Measurements from ENCODE around the gene TCERG1L.

The TCERG1L gene

DNA sequence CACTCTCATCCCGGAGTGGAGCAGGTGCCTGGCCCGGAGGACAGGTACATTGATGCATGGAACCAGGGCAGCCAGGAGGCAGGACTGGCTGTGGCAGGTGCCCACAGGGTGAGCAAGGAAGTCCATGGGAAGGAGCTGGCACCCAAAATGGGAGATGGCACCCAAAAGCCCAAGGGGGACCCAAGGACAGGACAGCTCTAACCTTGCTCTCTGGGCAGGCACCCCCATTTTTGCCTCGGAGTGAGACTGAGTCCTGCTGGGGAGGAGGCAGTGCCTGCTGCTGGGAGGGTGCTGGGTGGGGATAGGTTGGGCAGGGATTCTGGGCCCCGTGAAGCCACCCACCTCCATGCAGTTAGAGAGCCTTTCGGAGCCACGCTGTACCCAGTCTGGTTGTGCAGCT, 234.5 kb downstream of the TCERG1L start:
- Histone ChIP-seq H3F3A (ENCODE audit: insufficient read depth) (no peaks in the 10 kb centered on the region), H3K36me3 (ENCODE audit: low read length) (no peaks in the 10 kb centered on the region), H3K27me3 (ENCODE audit: low read length) (no peaks in the 10 kb centered on the region), H3K4me2 (ENCODE audit: low read depth, low read length, poor library complexity, severe bottlenecking) (no peak overlapping the region), H3K9me2 (replicated peaks; ENCODE audit: insufficient read depth, low read length) (no peaks in the 10 kb centered on the region), H2AFZ (ENCODE audit: low read depth, low read length, severe bottlenecking) (no peak overlapping the region), H3K79me2 (ENCODE audit: insufficient read depth, low read length) (no peaks in the 10 kb centered on the region), H4K20me1 (ENCODE audit: low read depth, low read length) (no peaks in the 10 kb centered on the region), H3K4me3 (ENCODE audit: insufficient read depth, low read length, poor library complexity, severe bottlenecking) (no peak overlapping the region), H3K9me3 (ENCODE audit: insufficient read depth, low read length) (no peaks in the 10 kb centered on the region), H3K27ac (ENCODE audit: low read depth, low read length) (no peak overlapping the region), H3K9ac (ENCODE audit: low read length) (no peak overlapping the region)
- TF ChIP-seq EZH2phosphoT487 (conservative IDR thresholded peaks at IDR 0.05; ENCODE audit: low read length) = no peak
- TF ChIP-seq, protein P1, sequence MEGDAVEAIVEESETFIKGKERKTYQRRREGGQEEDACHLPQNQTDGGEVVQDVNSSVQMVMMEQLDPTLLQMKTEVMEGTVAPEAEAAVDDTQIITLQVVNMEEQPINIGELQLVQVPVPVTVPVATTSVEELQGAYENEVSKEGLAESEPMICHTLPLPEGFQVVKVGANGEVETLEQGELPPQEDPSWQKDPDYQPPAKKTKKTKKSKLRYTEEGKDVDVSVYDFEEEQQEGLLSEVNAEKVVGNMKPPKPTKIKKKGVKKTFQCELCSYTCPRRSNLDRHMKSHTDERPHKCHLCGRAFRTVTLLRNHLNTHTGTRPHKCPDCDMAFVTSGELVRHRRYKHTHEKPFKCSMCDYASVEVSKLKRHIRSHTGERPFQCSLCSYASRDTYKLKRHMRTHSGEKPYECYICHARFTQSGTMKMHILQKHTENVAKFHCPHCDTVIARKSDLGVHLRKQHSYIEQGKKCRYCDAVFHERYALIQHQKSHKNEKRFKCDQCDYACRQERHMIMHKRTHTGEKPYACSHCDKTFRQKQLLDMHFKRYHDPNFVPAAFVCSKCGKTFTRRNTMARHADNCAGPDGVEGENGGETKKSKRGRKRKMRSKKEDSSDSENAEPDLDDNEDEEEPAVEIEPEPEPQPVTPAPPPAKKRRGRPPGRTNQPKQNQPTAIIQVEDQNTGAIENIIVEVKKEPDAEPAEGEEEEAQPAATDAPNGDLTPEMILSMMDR (IDR thresholded peaks at IDR 0.05; ENCODE audit: insufficient read depth, low read length, poor library complexity, severe bottlenecking) = no peak

DNA sequence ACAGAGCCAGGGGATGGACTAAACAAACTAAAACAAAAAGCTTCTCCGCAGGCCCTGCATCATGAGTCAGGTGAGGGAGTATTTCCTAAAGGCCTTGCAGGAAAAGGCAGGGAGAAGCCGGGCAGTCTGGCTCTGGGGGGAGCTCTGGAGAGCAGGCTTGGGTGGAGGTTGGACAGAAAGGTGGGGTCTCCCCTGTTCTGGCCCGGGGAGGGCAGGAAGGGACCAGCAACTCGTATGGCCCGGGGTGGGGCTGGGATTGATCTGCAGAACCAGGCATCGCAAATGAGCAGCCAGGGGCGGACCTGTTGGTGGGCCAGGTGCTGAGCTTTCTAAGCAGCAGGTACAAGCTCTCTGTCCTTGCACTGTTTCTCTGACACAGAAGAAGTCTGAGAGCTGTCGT, 235.2 kb downstream of the TCERG1L start:
- H3K27me3 ChIP-seq (ENCODE audit: low read length) = no peaks in the 10 kb centered on the region
- H3K9me3 ChIP-seq (ENCODE audit: insufficient read depth, low read length) = no peaks in the 10 kb centered on the region
- H3F3A ChIP-seq (ENCODE audit: insufficient read depth) = no peaks in the 10 kb centered on the region
- no peaks in the 10 kb centered on the region for H4K20me1 ChIP-seq (ENCODE audit: low read depth, low read length)
- H2AFZ ChIP-seq (ENCODE audit: low read depth, low read length, severe bottlenecking) = no peak overlapping the region
- H3K36me3 ChIP-seq (ENCODE audit: low read length) = no peaks in the 10 kb centered on the region
- no peak overlapping the region for H3K27ac ChIP-seq (ENCODE audit: low read depth, low read length)
- H3K9ac ChIP-seq (ENCODE audit: low read length) = no peak overlapping the region
- no peak overlapping the region for H3K4me3 ChIP-seq (ENCODE audit: insufficient read depth, low read length, poor library complexity, severe bottlenecking)
- H3K4me2 ChIP-seq (ENCODE audit: low read depth, low read length, poor library complexity, severe bottlenecking) = no peak overlapping the region
- H3K9me2 ChIP-seq (replicated peaks; ENCODE audit: insufficient read depth, low read length) = no peaks in the 10 kb centered on the region
- TF ChIP-seq EZH2phosphoT487 (conservative IDR thresholded peaks at IDR 0.05; ENCODE audit: low read length) = no peak
- TF ChIP-seq, protein P1 (IDR thresholded peaks at IDR 0.05; ENCODE audit: insufficient read depth, low read length, poor library complexity, severe bottlenecking) = no peak
- no peaks in the 10 kb centered on the region for H3K79me2 ChIP-seq (ENCODE audit: insufficient read depth, low read length)

- TF ChIP-seq EZH2phosphoT487 (conservative IDR thresholded peaks at IDR 0.05; ENCODE audit: low read length) = no peak
- TF ChIP-seq, protein P1 (IDR thresholded peaks at IDR 0.05; ENCODE audit: insufficient read depth, low read length, poor library complexity, severe bottlenecking) = no peak
- Histone ChIP-seq H3K79me2 (ENCODE audit: insufficient read depth, low read length) (no peaks in the 10 kb centered on the region), H2AFZ (ENCODE audit: low read depth, low read length, severe bottlenecking) (no peak overlapping the region), H3K4me2 (ENCODE audit: low read depth, low read length, poor library complexity, severe bottlenecking) (no peak overlapping the region), H3K9me2 (replicated peaks; ENCODE audit: insufficient read depth, low read length) (no peaks in the 10 kb centered on the region), H3K4me3 (ENCODE audit: insufficient read depth, low read length, poor library complexity, severe bottlenecking) (no peak overlapping the region), H3K9ac (ENCODE audit: low read length) (no peak overlapping the region), H3K27me3 (ENCODE audit: low read length) (no peaks in the 10 kb centered on the region), H3K27ac (ENCODE audit: low read depth, low read length) (no peak overlapping the region), H3K36me3 (ENCODE audit: low read length) (no peaks in the 10 kb centered on the region), H3F3A (ENCODE audit: insufficient read depth) (no peaks in the 10 kb centered on the region), H4K20me1 (ENCODE audit: low read depth, low read length) (no peaks in the 10 kb centered on the region), H3K9me3 (ENCODE audit: insufficient read depth, low read length) (no peaks in the 10 kb centered on the region)
These were observed 236.2 kb downstream of the TCERG1L start for GRCh38 chr10:131075218-131075770.

All from SU-DHL-6 (cell line).